IPS DF 6.9 (cell line): Measurements from ENCODE around the gene FHIT.

Source experiments
- DNase-seq: peaks from one replicate; pipeline ENCODE4 v3.0.0-alpha.2; 2013; ENCODE audit warnings: low read depth, low spot score
- H3K27ac ChIP-seq: one replicate; pipeline ENCODE4 v1.5.1; 2013; ENCODE audit warnings: low read length, control low read depth
- H3K27me3 ChIP-seq: 2 replicates; pipeline ENCODE4 v1.6.1; 2013; ENCODE audit warnings: mild to moderate bottlenecking, low read length; ENCODE audit not compliant: control insufficient read depth, insufficient read depth
- H3K36me3 ChIP-seq: 2 replicates; pipeline ENCODE4 v1.6.1; 2013; ENCODE audit warnings: low read length; ENCODE audit not compliant: control insufficient read depth, insufficient read depth
- H3K4me1 ChIP-seq: 2 replicates; pipeline ENCODE4 v1.6.1; 2013; ENCODE audit warnings: low read length; ENCODE audit not compliant: control insufficient read depth, insufficient read depth
- H3K4me3 ChIP-seq: 2 replicates; pipeline ENCODE4 v1.5.1; 2013; ENCODE audit warnings: mild to moderate bottlenecking, low read length
- H3K9me3 ChIP-seq: 2 replicates; pipeline ENCODE4 v1.6.1; 2013; ENCODE audit warnings: low read length, inconsistent platforms; ENCODE audit not compliant: control insufficient read depth, insufficient read depth
- WGBS: extraction: QIAGEN DNeasy Blood & Tissue Kit; methylation state at CpG from one replicate; pipeline ENCODE4 v1.1.7; 2013; ENCODE audit warnings: mixed read lengths, missing lambda C conversion rate; ENCODE audit not compliant: insufficient read length, insufficient coverage; 5-methylcytosine and 5-hydroxymethylcytosine counted together

FHIT gene

DNA sequence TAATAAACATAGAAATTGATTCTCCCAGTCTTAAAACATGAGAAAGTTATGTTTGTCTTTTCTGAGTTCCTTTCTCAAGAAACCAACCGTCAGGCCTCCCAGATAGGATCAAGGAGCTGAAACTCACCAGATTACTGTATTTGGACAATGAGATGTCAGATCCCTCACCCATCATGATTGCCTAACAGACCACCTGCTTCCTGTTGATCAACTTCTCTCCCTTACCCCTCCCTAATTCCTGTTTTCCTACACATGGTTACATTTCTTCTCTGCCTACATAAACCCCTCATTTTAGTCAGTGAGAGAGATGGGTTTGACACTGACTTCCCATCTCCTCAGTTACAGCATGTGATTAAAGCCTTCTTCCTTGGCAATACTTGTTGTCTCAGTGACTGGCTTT, 917.5 kb downstream of the FHIT start:
- no CpG with 5 or more reads among the region's 1 CpG for WGBS
- no peaks in the 10 kb centered on the region for H3K36me3 ChIP-seq
- H3K9me3 ChIP-seq, result no peaks in the 10 kb centered on the region
- no peaks in the 10 kb centered on the region for H3K27me3 ChIP-seq
- H3K4me3 ChIP-seq, result no peak overlapping the region
- H3K27ac ChIP-seq, result no peak overlapping the region
- DNase-seq, result no peak
- no peaks in the 10 kb centered on the region for H3K4me1 ChIP-seq

DNA sequence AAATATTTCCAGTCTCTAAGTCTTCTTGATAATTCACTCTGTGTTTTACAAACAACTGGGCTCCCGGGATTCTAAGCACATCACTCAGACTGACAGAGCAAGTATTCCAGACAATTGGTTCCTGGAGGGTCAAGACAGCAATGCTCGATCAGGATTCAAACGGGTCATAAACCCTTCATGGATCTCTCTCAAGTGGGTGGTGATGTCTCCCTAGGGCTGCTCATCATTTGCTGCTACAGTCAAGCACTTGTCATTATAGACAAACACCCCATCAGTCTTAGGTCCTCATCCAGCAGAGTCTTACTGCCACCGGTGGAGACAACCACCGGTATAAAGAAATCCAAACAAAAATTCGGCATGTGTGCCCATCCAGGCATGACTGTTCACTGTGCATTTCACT, 921.1 kb downstream of the FHIT start:
- no peak for DNase-seq
- WGBS, result no CpG with 5 or more reads among the region's 6 CpGs
- no peaks in the 10 kb centered on the region for H3K27me3 ChIP-seq
- no peak overlapping the region for H3K27ac ChIP-seq
- no peaks in the 10 kb centered on the region for H3K4me1 ChIP-seq
- H3K9me3 ChIP-seq, result no peaks in the 10 kb centered on the region
- no peak overlapping the region for H3K4me3 ChIP-seq
- no peaks in the 10 kb centered on the region for H3K36me3 ChIP-seq

DNA sequence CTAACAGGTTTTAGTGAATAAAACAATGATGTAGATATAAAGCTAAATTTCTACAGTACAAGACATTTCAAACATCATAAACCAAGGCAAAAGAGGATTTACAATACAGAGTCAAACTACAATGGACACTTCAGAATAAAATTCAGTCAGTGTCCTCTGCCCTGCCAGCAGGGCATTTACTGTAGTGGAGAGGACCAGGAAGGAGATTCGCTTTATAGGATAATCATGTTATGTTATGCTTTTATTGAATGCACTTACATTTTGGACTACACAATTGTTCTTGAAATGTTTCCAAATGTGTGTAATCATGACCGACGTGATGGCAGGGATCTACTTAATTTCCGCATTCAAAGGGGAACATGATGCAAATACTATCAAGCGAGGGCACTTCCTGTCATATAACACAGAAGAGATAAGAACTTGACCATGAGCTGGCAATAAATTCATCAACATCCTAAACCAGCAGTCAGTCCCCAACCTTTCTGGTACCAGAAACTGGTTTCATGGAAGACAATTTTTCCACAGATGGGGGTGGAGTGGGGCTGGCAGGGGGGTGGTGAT, 925.6 kb downstream of the FHIT start:
- Histone ChIP-seq H3K4me1 (no peaks in the 10 kb centered on the region; the same call in 1 of the 2 replicates), H3K36me3 (no peaks in the 10 kb centered on the region), H3K27ac (no peak overlapping the region), H3K27me3 (no peaks in the 10 kb centered on the region), H3K4me3 (no peak overlapping the region), H3K9me3 (no peaks in the 10 kb centered on the region)
- no peak for DNase-seq
- no CpG with 5 or more reads among the region's 5 CpGs for WGBS

DNA sequence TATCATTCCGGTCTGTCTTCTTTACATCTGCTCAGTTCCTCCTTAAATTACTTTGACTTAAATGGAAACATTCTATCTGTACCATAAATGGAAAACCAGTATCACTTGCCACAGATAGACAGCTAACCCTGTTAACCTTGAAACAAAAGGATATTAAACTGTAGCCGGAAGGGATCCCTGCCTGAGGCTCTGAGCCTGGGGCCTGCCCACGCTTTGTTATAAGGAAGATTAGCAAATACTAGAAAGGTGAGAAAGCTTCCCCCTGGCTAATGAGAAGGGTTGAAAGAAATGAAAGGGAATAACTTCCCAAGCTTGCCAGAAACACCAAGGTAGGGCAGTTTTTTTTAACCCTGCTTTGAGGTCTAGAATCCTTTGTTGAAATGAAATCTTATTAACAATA, 927.6 kb downstream of the FHIT start:
- no peak overlapping the region for H3K4me3 ChIP-seq
- H3K36me3 ChIP-seq, result no peaks in the 10 kb centered on the region
- H3K4me1 ChIP-seq, result no peaks in the 10 kb centered on the region; the same call in 1 of the 2 replicates
- no peak overlapping the region for H3K27ac ChIP-seq
- H3K9me3 ChIP-seq, result no peaks in the 10 kb centered on the region
- no peak for DNase-seq
- H3K27me3 ChIP-seq, result no peaks in the 10 kb centered on the region
- WGBS, result no CpG with 5 or more reads among the region's 3 CpGs

DNA sequence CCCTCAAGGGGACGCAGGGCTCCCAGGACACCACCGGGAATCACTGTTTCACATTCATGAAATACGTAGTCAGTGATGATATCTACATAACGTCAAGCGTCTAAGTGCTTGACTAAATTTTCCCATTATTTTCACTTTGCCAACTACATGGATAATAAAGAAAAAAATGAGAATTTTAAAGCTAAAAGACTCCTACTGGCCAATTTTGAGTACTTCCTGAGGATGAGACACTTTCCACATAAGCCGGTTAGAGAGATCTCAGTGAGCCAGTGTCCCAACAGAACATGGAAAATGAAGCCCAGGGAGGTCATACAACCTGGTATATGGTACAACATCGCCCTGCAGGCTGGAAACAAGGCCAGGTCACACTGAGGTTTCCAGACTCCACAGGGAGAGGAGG, 928.1 kb downstream of the FHIT start:
- DNase-seq, result no peak
- Histone ChIP-seq H3K9me3 (no peaks in the 10 kb centered on the region), H3K36me3 (no peaks in the 10 kb centered on the region), H3K4me1 (no peaks in the 10 kb centered on the region; the same call in 1 of the 2 replicates), H3K4me3 (no peak overlapping the region), H3K27ac (no peak overlapping the region), H3K27me3 (no peaks in the 10 kb centered on the region)
- no CpG with 5 or more reads among the region's 7 CpGs for WGBS

DNA sequence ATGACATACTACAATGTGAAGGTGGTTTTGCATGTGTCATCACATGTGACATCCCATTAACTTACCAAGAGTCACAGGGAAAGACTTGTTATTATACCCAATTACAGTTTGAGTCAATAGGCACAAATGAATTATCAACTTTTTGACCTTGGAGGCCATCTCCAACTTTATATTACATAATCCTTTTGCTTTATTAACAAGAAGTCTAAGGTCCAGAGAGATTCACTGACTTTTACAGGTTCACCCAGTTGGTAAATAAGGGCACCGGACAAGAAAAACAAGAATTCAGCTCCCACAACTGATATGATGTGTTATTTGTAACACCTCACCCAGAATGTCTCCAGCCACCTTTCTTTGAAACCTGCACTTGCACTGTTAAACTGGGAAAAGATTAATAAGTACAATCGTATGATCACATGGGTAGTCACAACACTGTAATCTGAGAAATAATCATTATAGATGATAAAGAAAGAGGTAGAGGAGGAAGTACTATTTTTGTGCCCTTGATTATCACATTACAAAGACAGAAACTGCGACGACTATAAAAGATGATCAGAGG, 928.9 kb downstream of the FHIT start:
- no CpG with 5 or more reads among the region's 4 CpGs for WGBS
- Histone ChIP-seq H3K36me3 (no peaks in the 10 kb centered on the region), H3K27ac (no peak overlapping the region), H3K9me3 (no peaks in the 10 kb centered on the region), H3K4me1 (no peaks in the 10 kb centered on the region; the same call in 1 of the 2 replicates), H3K4me3 (no peak overlapping the region), H3K27me3 (no peaks in the 10 kb centered on the region)
- no peak for DNase-seq

DNA sequence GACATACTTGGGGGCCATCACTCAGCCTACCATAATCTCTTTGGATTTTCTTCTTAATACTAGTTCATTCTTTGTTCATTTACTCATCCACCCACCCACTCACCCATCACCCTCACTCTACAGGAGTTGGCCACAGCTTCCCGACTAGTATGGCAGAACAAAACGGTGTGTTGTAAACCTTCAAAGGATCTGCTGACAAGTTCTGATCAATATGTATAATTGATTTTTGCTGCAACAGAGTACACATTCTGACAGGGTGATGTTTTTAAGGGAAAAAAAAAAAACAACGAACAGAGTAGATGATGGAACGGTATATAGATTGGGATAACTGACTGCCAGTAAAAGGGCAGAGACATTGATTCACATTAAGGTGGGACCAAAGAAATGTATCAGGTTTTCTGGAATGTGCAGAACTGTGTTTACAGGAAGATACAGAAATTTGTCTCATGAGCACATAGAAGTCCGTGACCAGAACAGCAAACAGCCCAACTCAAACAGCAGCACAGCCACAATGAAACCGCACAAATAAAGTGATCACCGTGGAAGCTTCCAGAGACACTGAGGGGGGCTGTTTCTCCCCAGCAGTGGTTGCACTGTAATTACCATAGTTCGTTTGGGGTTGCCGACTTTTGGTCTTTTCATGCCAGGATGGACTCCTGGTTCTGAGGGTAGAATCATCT, 931.9 kb downstream of the FHIT start:
- Histone ChIP-seq H3K9me3 (no peaks in the 10 kb centered on the region), H3K4me3 (no peak overlapping the region), H3K36me3 (no peaks in the 10 kb centered on the region), H3K27ac (no peak overlapping the region), H3K4me1 (peaks cover 1% of the 10 kb centered on the region; the same call in 1 of the 2 replicates), H3K27me3 (no peaks in the 10 kb centered on the region)
- no peak for DNase-seq
- no CpG with 5 or more reads among the region's 9 CpGs for WGBS

DNA sequence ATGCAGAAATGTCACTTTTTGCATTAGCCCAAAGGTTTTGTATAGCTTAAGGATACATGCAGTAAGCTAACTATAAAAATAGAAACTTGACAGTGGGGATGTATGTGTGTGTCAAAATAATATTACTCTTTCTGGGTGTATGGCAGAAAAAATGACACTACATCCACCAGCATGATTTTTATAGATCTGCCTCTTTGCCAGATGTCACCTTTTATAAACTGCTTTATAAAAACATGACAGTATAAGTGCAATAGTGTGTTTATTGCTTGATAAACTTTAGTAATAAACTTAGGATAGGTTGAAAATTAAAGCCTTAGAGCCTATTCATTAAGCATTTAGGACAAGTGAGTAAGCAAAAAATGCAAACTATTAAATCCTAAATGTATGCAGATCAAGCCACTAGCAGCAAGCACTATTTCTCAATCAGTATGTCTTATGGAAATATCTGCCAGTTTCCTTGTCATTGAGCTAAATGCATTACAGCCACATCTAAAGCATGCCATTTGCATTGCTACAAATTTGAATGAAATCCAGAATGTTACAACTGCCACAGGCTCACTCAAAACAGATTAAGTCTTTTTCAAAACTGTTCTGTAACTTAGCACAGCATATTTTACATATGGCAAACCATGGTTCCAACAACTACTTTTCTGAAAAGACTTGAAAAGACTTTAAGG, 935.0 kb downstream of the FHIT start:
- Histone ChIP-seq H3K9me3 (no peaks in the 10 kb centered on the region), H3K4me3 (no peak overlapping the region), H3K36me3 (no peaks in the 10 kb centered on the region), H3K27ac (no peak overlapping the region), H3K27me3 (no peaks in the 10 kb centered on the region), H3K4me1 (peaks cover 1% of the 10 kb centered on the region; the same call in 1 of the 2 replicates)
- no peak for DNase-seq

DNA sequence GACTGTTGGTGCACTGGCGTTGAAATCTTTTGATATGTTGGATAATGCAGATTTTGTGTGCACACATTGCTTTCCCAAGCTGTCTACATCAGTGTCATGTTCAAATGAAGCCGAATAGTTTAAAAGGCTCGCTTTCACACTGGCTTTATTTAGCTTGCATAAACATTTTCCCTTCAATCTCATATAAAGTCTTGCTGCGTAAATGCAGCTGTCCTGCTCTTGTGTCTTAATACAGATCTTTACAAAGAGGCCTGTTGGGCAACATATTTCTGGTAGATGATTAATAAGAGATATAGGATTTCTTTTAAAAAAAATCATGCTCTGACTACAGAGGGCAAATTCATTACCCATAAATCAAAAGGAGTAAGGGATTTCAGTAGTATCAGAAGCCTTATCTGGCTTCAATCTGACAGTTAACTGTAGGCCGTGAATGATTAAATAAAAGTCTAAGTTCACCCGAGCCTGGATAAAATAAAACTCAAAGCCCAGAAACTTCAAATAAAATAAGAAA, 937.2 kb downstream of the FHIT start:
- Histone ChIP-seq H3K27ac (no peak overlapping the region), H3K4me1 (peaks cover 1% of the 10 kb centered on the region; the same call in 1 of the 2 replicates), H3K9me3 (no peaks in the 10 kb centered on the region), H3K27me3 (no peaks in the 10 kb centered on the region), H3K36me3 (no peaks in the 10 kb centered on the region), H3K4me3 (no peak overlapping the region)
- no CpG with 5 or more reads among the region's 6 CpGs for WGBS
- no peak for DNase-seq

DNA sequence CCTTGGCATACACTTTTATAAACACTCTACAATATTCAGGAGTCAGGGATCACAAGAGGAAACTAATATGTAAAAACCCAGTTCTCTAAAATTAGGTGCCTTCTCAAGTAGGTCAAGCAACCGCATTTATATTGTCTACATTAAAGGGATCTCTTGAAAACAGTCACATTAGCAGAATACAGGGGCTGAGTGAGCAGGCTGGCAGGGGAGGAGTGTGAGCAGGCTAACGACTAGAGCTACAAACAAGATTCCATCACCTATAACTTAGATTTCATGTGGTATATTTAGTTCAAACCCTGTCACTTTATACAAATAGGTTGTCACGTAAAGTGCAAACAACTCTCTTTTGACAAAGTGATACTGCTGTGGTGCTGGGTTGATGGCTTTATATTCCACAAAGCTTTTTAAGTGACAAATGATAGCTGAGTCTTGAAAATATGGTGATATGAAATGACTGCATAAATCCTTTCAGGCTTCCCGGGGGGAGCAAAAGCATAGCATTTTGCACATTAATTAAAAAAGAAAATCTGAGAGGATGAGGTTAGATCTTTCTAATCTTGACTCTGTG, 937.9 kb downstream of the FHIT start:
- no peaks in the 10 kb centered on the region for H3K27me3 ChIP-seq
- peaks cover 1% of the 10 kb centered on the region; the same call in 1 of the 2 replicates for H3K4me1 ChIP-seq
- DNase-seq, result no peak
- no CpG with 5 or more reads among the region's 4 CpGs for WGBS
- no peak overlapping the region for H3K27ac ChIP-seq
- H3K36me3 ChIP-seq, result no peaks in the 10 kb centered on the region
- no peaks in the 10 kb centered on the region for H3K9me3 ChIP-seq
- H3K4me3 ChIP-seq, result no peak overlapping the region
